Panc1 (cell line): ENCODE data around the gene MAP1B. TPM values are rescaled to one million over a fixed set of nuclear protein-coding genes. Genes with fewer than 3 reads are reported as not detected.

Experiments
- ATAC-seq: fragments of 200-7000 bp; cut with Tn5 transposase; 2 replicates; pipeline ENCODE4 v1.9.1; 2020; ENCODE audit warnings: mild to moderate bottlenecking, moderate library complexity
- BruUV-seq: library from RNA; stranded (reverse); fragments of 400-500 nt; replicated peaks from 2 replicates; lab custom pipeline; 2021; lab: Mats Ljungman, UMichigan
- CTCF ChIA-PET: fragments of 300-600 bp; sonication (Branson Sonifier 250); formaldehyde crosslinking; loops from one replicate; lab custom pipeline; 2022; ENCODE audit warnings: antibody characterized with exemption; lab: Charles Lee
- POLR2A ChIA-PET: fragments of 300-600 bp; sonication (Branson Sonifier 250); formaldehyde crosslinking; loops from one replicate; lab custom pipeline; 2022; ENCODE audit warnings: antibody characterized with exemption; lab: Charles Lee
- DNase-seq: peaks from one replicate; pipeline ENCODE4 v3.0.0-alpha.2; 2010; ENCODE audit warnings: low read depth, low spot score
- H3K27ac ChIP-seq: 2 replicates; pipeline ENCODE4 v1.5.1; 2011; ENCODE audit warnings: mild to moderate bottlenecking, low read length, inconsistent platforms
- H3K27me3 ChIP-seq: fragments of 200-500 bp; sonication (Bioruptor generic); 2 replicates; pipeline ENCODE4 v1.6.0; 2014; ENCODE audit warnings: low read length, inconsistent platforms; ENCODE audit not compliant: control insufficient read depth, insufficient read depth
- H3K36me3 ChIP-seq: fragments of 200-500 bp; sonication (Bioruptor generic); 2 replicates; pipeline ENCODE4 v1.5.1; 2014; ENCODE audit warnings: inconsistent platforms, mild to moderate bottlenecking, low read length, moderate library complexity; ENCODE audit not compliant: control insufficient read depth, insufficient read depth
- H3K4me1 ChIP-seq: 2 replicates; pipeline ENCODE4 v1.5.1; 2011; ENCODE audit warnings: inconsistent platforms, mild to moderate bottlenecking, low read length, moderate library complexity; ENCODE audit not compliant: control insufficient read depth, insufficient read depth
- H3K4me3 ChIP-seq, 2 experiments: 2 replicates each; pipeline ENCODE4 v1.5.1; 2011 to 2012; ENCODE audit warnings: low read depth in 2 of 2, low read length in 2 of 2, mild to moderate bottlenecking in 2 of 2, inconsistent platforms in 1 of 2, moderate library complexity in 1 of 2
- H3K9me3 ChIP-seq: fragments of 200-500 bp; sonication (Bioruptor generic); 2 replicates; pipeline ENCODE4 v1.5.1; 2014; ENCODE audit warnings: low read depth, mild to moderate bottlenecking, inconsistent platforms, low read length, moderate library complexity; ENCODE audit not compliant: control insufficient read depth, insufficient read depth
- POLR2AphosphoS5 ChIP-seq: IDR thresholded peaks from 2 replicates; pipeline ENCODE4 v1.6.1; 2012; ENCODE audit warnings: mild to moderate bottlenecking, low read depth, low read length, moderate library complexity
- SIN3A ChIP-seq: IDR thresholded peaks from 2 replicates; pipeline ENCODE4 v1.6.1; 2012; ENCODE audit warnings: low read depth, mild to moderate bottlenecking, low read length, moderate library complexity, borderline replicate concordance; ENCODE audit not compliant: insufficient read depth
- TCF7L2 ChIP-seq: IDR thresholded peaks from 2 replicates; pipeline ENCODE4 v1.6.1; 2011; ENCODE audit warnings: mild to moderate bottlenecking, low read depth, low read length, inconsistent platforms
- in situ Hi-C: cut with HindIII; loops from 2 replicates; pipeline ENCODE4 v1.10.0; 2016; ENCODE audit warnings: low sequenced_read_pairs, low pct_unique_long_range_greater_than_20kb
- intact Hi-C: fragments of 100-400 bp; cut with micrococcal nuclease; formaldehyde crosslinking; loops from one replicate; pipeline ENCODE4 v1.10.0; 2022; ENCODE audit not compliant: unreplicated experiment
- total RNA-seq: library from RNA; stranded (reverse); gene quantifications from one replicate; pipeline ENCODE4 v1.2.1, GENCODE V29; 2021; ENCODE audit not compliant: unreplicated experiment
- TF ChIP-seq, protein P1 (sequence below): fragments of 450-650 bp; IDR thresholded peaks from 2 replicates; pipeline ENCODE4 v1.5.1; 2017; ENCODE audit warnings: mild to moderate bottlenecking
- TF ChIP-seq, protein P2 (sequence below), 2 experiments: IDR thresholded peaks; 2 replicates each; pipeline ENCODE4 v1.6.1; 2011 to 2012; ENCODE audit warnings: low read depth in 2 of 2, control low read depth in 1 of 2, low read length in 1 of 2, mild to moderate bottlenecking in 1 of 2, moderate library complexity in 1 of 2; ENCODE audit not compliant: insufficient read depth in 1 of 2

MAP1B gene
- total RNA-seq, 1 experiment from 2014 or later = 82.3 TPM

DNA sequence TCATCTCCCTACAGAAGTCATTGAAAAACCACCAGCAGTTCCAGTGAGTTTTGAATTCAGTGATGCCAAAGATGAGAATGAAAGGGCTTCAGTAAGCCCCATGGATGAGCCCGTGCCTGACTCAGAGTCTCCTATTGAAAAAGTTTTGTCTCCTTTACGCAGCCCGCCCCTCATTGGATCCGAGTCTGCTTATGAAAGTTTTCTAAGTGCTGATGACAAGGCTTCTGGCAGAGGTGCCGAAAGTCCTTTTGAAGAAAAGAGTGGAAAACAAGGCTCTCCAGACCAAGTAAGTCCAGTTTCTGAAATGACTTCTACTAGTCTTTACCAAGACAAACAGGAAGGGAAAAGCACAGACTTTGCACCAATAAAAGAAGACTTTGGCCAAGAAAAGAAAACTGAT is 90.1 kb downstream of the MAP1B start:
- intact Hi-C loops = no loop called here
- H3K36me3 ChIP-seq = no peaks in the 10 kb centered on the region; the same call in 1 of the 2 replicates
- H3K4me1 ChIP-seq = no peaks in the 10 kb centered on the region
- H3K27me3 ChIP-seq = no peaks in the 10 kb centered on the region
- no peak for ATAC-seq
- TF ChIP-seq TCF7L2 (no peak), SIN3A (no peak), POLR2AphosphoS5 (no peak)
- TF ChIP-seq, protein P1, sequence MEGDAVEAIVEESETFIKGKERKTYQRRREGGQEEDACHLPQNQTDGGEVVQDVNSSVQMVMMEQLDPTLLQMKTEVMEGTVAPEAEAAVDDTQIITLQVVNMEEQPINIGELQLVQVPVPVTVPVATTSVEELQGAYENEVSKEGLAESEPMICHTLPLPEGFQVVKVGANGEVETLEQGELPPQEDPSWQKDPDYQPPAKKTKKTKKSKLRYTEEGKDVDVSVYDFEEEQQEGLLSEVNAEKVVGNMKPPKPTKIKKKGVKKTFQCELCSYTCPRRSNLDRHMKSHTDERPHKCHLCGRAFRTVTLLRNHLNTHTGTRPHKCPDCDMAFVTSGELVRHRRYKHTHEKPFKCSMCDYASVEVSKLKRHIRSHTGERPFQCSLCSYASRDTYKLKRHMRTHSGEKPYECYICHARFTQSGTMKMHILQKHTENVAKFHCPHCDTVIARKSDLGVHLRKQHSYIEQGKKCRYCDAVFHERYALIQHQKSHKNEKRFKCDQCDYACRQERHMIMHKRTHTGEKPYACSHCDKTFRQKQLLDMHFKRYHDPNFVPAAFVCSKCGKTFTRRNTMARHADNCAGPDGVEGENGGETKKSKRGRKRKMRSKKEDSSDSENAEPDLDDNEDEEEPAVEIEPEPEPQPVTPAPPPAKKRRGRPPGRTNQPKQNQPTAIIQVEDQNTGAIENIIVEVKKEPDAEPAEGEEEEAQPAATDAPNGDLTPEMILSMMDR = no peak
- TF ChIP-seq, protein P2, sequence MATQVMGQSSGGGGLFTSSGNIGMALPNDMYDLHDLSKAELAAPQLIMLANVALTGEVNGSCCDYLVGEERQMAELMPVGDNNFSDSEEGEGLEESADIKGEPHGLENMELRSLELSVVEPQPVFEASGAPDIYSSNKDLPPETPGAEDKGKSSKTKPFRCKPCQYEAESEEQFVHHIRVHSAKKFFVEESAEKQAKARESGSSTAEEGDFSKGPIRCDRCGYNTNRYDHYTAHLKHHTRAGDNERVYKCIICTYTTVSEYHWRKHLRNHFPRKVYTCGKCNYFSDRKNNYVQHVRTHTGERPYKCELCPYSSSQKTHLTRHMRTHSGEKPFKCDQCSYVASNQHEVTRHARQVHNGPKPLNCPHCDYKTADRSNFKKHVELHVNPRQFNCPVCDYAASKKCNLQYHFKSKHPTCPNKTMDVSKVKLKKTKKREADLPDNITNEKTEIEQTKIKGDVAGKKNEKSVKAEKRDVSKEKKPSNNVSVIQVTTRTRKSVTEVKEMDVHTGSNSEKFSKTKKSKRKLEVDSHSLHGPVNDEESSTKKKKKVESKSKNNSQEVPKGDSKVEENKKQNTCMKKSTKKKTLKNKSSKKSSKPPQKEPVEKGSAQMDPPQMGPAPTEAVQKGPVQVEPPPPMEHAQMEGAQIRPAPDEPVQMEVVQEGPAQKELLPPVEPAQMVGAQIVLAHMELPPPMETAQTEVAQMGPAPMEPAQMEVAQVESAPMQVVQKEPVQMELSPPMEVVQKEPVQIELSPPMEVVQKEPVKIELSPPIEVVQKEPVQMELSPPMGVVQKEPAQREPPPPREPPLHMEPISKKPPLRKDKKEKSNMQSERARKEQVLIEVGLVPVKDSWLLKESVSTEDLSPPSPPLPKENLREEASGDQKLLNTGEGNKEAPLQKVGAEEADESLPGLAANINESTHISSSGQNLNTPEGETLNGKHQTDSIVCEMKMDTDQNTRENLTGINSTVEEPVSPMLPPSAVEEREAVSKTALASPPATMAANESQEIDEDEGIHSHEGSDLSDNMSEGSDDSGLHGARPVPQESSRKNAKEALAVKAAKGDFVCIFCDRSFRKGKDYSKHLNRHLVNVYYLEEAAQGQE (IDR thresholded peaks at IDR 0.05; ENCODE audit: insufficient read depth in 1 of 2, low read depth in 2 of 2, low read length in 1 of 2) = no peak
- no peak for DNase-seq
- in situ Hi-C loops = no loop called here
- no peak overlapping the region for H3K4me3 ChIP-seq
- ChIA-PET CTCF (no interaction called here), POLR2A (no interaction called here)
- no peaks in the 10 kb centered on the region for H3K9me3 ChIP-seq
- H3K27ac ChIP-seq = no peak overlapping the region
- BruUV-seq = no TSS peak

DNA sequence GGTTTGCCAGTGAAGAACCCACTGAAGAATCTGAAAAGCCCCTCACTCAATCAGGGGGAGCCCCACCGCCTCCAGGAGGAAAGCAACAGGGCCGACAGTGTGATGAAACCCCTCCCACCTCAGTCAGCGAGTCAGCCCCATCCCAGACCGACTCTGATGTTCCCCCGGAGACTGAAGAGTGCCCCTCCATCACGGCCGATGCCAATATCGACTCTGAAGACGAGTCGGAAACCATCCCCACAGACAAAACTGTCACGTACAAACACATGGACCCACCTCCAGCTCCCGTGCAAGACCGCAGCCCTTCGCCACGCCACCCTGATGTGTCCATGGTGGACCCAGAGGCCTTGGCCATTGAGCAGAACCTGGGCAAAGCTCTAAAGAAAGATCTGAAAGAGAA is 92.4 kb downstream of the MAP1B start:
- TF ChIP-seq POLR2AphosphoS5 (no peak), TCF7L2 (no peak), SIN3A (no peak)
- TF ChIP-seq, protein P2 (IDR thresholded peaks at IDR 0.05; ENCODE audit: insufficient read depth in 1 of 2, low read depth in 2 of 2, low read length in 1 of 2) = no peak
- TF ChIP-seq, protein P1 = no peak
- H3K27ac ChIP-seq = no peak overlapping the region
- ATAC-seq (no peak), DNase-seq (no peak)
- H3K9me3 ChIP-seq = no peaks in the 10 kb centered on the region
- no peak overlapping the region for H3K4me3 ChIP-seq
- no peaks in the 10 kb centered on the region for H3K4me1 ChIP-seq
- ChIA-PET CTCF (no interaction called here), POLR2A (no interaction called here)
- no peaks in the 10 kb centered on the region for H3K27me3 ChIP-seq
- intact Hi-C loops (no loop called here), in situ Hi-C loops (no loop called here)
- no TSS peak for BruUV-seq
- no peaks in the 10 kb centered on the region; the same call in 1 of the 2 replicates for H3K36me3 ChIP-seq
